B cell (primary cell): ENCODE results near the gene TNPO2. TPM values are rescaled to one million over a fixed set of nuclear protein-coding genes. Genes with fewer than 3 reads are reported as not detected.

Experiments
- ATAC-seq: fragments of 200-7000 bp; cut with Tn5 transposase; one replicate; pipeline ENCODE4 v1.10.0; 2021; ENCODE audit warnings: low read depth, mild to moderate bottlenecking, moderate number of reproducible peaks, moderate library complexity
- CTCF ChIA-PET: fragments of 350-600 bp; sonication (Branson Sonifier 250); formaldehyde crosslinking; loops from one replicate; lab custom pipeline; 2021; ENCODE audit warnings: antibody characterized with exemption, inconsistent platforms; lab: Charles Lee
- POLR2A ChIA-PET: fragments of 350-600 bp; sonication (Branson Sonifier 250); formaldehyde crosslinking; loops from one replicate; lab custom pipeline; 2021; ENCODE audit warnings: antibody characterized with exemption; lab: Charles Lee
- DNase-seq: peaks from one replicate; pipeline ENCODE4 v3.0.0; 2013
- H2AFZ ChIP-seq: 2 replicates; pipeline ENCODE4 v1.6.1; 2012; ENCODE audit warnings: mild to moderate bottlenecking, low read depth, low read length; ENCODE audit not compliant: insufficient read depth, poor library complexity, severe bottlenecking
- H3K27ac ChIP-seq, 2 donors: 1 replicate in 1 of 2; 2 replicates in 1 of 2; pipeline ENCODE4 v1.5.1; 2012 to 2013; ENCODE audit warnings: low read length in 2 of 2, mild to moderate bottlenecking in 2 of 2, moderate library complexity in 1 of 2
- H3K27me3 ChIP-seq, 4 experiments: fragments of 200-600 bp in 1 of 4; sonication (generic) in 1 of 4; replicated peaks in 1 of 4; 1 replicate in 2 of 4; 2 replicates in 2 of 4; pipeline versions ENCODE4 v1.6.1 to v1.7.0; 2013 to 2016; ENCODE audit warnings: low read length in 3 of 4, mild to moderate bottlenecking in 2 of 4, mixed read lengths in 1 of 4, moderate library complexity in 1 of 4; ENCODE audit not compliant: insufficient read depth in 4 of 4, control insufficient read depth in 3 of 4; ENCODE audit errors: control extremely low read depth in 1 of 4
- H3K36me3 ChIP-seq, 2 experiments: replicated peaks in 1 of 2; 1 replicate in 1 of 2; 2 replicates in 1 of 2; pipeline versions ENCODE4 v1.6.1 to v1.7.1; 2013; ENCODE audit warnings: low read length in 1 of 2; ENCODE audit not compliant: insufficient read depth in 2 of 2, control insufficient read depth in 1 of 2; ENCODE audit errors: control extremely low read depth in 1 of 2, extremely low read depth in 1 of 2
- H3K4me1 ChIP-seq, 2 donors: fragments of 200-600 bp in 1 of 2; sonication (generic) in 1 of 2; 1 replicate in 1 of 2; 2 replicates in 1 of 2; pipeline versions ENCODE4 v1.5.1 to v1.6.1; 2013 to 2017; ENCODE audit warnings: low read length in 2 of 2; ENCODE audit not compliant: control insufficient read depth in 2 of 2, insufficient read depth in 2 of 2
- H3K4me2 ChIP-seq: replicated peaks from 2 replicates; pipeline ENCODE3; 2012; ENCODE audit warnings: mild to moderate bottlenecking, low read depth, low read length; ENCODE audit not compliant: poor library complexity, severe bottlenecking
- H3K4me3 ChIP-seq, 5 experiments: fragments of 200-600 bp in 1 of 5; sonication (generic) in 1 of 5; 1 replicate in 3 of 5; 2 replicates in 2 of 5; pipeline versions ENCODE4 v1.5.1 to v1.7.0; 2011 to 2016; ENCODE audit warnings: low read length in 4 of 5, mild to moderate bottlenecking in 4 of 5, low read depth in 2 of 5, control low read depth in 1 of 5, moderate library complexity in 1 of 5; ENCODE audit not compliant: insufficient read depth in 1 of 5; ENCODE audit errors: control extremely low read depth in 1 of 5, extremely low read depth in 1 of 5
- H3K79me2 ChIP-seq: fragments of 200-600 bp; sonication (generic); one replicate; pipeline ENCODE4 v1.6.0; 2016; ENCODE audit warnings: low read length; ENCODE audit not compliant: control insufficient read depth, insufficient read depth
- H3K9ac ChIP-seq: fragments of 200-600 bp; sonication (generic); 2 replicates; pipeline ENCODE4 v1.6.1; 2017; ENCODE audit warnings: mild to moderate bottlenecking, low read length, moderate library complexity
- H3K9me3 ChIP-seq, 3 donors: one replicate each; pipeline versions ENCODE4 v1.6.1 to v1.7.1; 2013; ENCODE audit warnings: low read length in 2 of 3; ENCODE audit not compliant: control insufficient read depth in 2 of 3, insufficient read depth in 1 of 3; ENCODE audit errors: control extremely low read depth in 1 of 3
- H4K20me1 ChIP-seq: 2 replicates; pipeline ENCODE4 v1.6.0; 2012; ENCODE audit warnings: mild to moderate bottlenecking, low read length; ENCODE audit not compliant: insufficient read depth, control insufficient read depth, poor library complexity, severe bottlenecking
- H3K27ac Mint-ChIP-seq: one replicate; pipeline ENCODE4 v1.8.0; 2021; ENCODE audit warnings: mixed read lengths
- H3K27me3 Mint-ChIP-seq: one replicate; pipeline ENCODE4 v1.8.0; 2021; ENCODE audit warnings: mixed read lengths
- H3K4me1 Mint-ChIP-seq: one replicate; pipeline ENCODE4 v1.8.0; 2021; ENCODE audit warnings: mixed read lengths
- H3K4me3 Mint-ChIP-seq: one replicate; pipeline ENCODE4 v1.8.0; 2021; ENCODE audit warnings: mixed read lengths
- H3K9me3 Mint-ChIP-seq: one replicate; pipeline ENCODE4 v1.8.0; 2022; ENCODE audit warnings: mixed read lengths; ENCODE audit not compliant: insufficient read depth
- EZH2 ChIP-seq: IDR thresholded peaks from 2 replicates; pipeline ENCODE4 v1.6.1; 2012; ENCODE audit warnings: borderline replicate concordance, low read depth, mild to moderate bottlenecking, moderate library complexity, low read length; ENCODE audit not compliant: insufficient read depth, poor library complexity, severe bottlenecking
- WGBS: methylation state at CpG from one replicate; pipeline ENCODE4 v1.1.5; 2013; ENCODE audit warnings: missing lambda C conversion rate; ENCODE audit not compliant: insufficient coverage; 5-methylcytosine and 5-hydroxymethylcytosine counted together
- intact Hi-C: fragments of 100-400 bp; cut with micrococcal nuclease; formaldehyde crosslinking; loops from one replicate; pipeline ENCODE4 v1.10.0; 2022
- polyA plus RNA-seq: library from polyadenylated mRNA; depleted of rRNA; stranded (reverse); fragments of >200 nt; gene quantifications from 2 replicates; pipeline ENCODE4 v1.2.3, GENCODE V29; 2012
- total RNA-seq, 2 donors: library from RNA; stranded (reverse); fragments of 120-200 nt in 1 of 2; gene quantifications; 1 replicate in 1 of 2; 2 replicates in 1 of 2; pipeline versions ENCODE4 v1.2.3 to v1.2.4, GENCODE V29; 2013 to 2022
- TF ChIP-seq, protein P1 (sequence below): fragments of 200-600 bp; IDR thresholded peaks from one replicate; pipeline ENCODE4 v1.8.0; 2022; ENCODE audit warnings: antibody characterized with exemption, mild to moderate bottlenecking

TNPO2 gene
- total and polyA plus RNA-seq, 2 donors (not counting 1 experiment from before 2014, with no cell fraction given): 73.7 to 85.6 TPM

DNA sequence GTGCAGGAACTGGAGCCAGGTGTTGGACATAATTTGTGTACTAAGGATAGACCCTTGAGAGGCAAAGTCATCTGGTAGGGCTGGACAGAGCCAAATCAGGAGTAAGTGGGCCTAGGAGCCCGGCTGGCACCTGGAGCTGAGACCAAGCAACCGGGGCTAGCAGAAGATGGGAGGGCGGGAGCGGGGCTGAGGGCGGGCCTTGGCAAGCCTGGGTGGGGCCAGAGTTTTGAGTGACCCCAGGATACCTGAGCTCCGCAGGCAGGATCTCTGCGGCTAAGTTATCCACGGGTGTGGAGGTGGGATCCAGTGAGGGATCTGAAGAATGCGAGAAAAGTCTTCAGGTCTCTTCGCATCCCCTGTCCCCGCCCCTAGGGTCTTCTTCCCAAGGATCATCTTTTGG lies 43.4 kb upstream of the TNPO2 start:
- Histone ChIP-seq H3K9ac (no peak overlapping the region), H3K79me2 (no peaks in the 10 kb centered on the region), H3K27ac (no peak overlapping the region), H3K36me3 (peaks cover 0 to 5% of the 10 kb centered on the region in 2 experiments), H3K27me3 (no peaks in the 10 kb centered on the region), H3K4me1 (peaks cover 6 to 8% of the 10 kb centered on the region in 2 donors), H3K4me2 (no peak overlapping the region), H4K20me1 (no peaks in the 10 kb centered on the region), H3K9me3 (peaks cover 0 to 7% (median 0%) of the 10 kb centered on the region in 3 donors), H2AFZ (no peak overlapping the region), H3K4me3 (no peak overlapping the region)
- ChIA-PET POLR2A (interaction anchor here (0.6 to 2.3 kb wide), 3 partner anchors 25 to 135 kb away, joined by 4 to 8 read pairs (median 5); no protein-coding TSS in a partner anchor), CTCF (interaction anchor here (1.0 to 27.9 kb wide), 12 partner anchors 9 to 115 kb away, joined by 3 to 1147 read pairs (median 8); partner anchors contain the start of genes DNASE2, GET3, HOOK2 and JUNB)
- Mint-ChIP-seq H3K4me3 (no peak overlapping the region), H3K9me3 (no peaks in the 10 kb centered on the region), H3K27ac (no peak overlapping the region), H3K27me3 (no peaks in the 10 kb centered on the region), H3K4me1 (peaks cover 10% of the 10 kb centered on the region)
- DNase-seq (no peak), ATAC-seq (no peak)
- intact Hi-C loops: no loop called here
- TF ChIP-seq EZH2: no peak
- TF ChIP-seq, protein P1, sequence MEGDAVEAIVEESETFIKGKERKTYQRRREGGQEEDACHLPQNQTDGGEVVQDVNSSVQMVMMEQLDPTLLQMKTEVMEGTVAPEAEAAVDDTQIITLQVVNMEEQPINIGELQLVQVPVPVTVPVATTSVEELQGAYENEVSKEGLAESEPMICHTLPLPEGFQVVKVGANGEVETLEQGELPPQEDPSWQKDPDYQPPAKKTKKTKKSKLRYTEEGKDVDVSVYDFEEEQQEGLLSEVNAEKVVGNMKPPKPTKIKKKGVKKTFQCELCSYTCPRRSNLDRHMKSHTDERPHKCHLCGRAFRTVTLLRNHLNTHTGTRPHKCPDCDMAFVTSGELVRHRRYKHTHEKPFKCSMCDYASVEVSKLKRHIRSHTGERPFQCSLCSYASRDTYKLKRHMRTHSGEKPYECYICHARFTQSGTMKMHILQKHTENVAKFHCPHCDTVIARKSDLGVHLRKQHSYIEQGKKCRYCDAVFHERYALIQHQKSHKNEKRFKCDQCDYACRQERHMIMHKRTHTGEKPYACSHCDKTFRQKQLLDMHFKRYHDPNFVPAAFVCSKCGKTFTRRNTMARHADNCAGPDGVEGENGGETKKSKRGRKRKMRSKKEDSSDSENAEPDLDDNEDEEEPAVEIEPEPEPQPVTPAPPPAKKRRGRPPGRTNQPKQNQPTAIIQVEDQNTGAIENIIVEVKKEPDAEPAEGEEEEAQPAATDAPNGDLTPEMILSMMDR: no peak
- 96% methylated on average over 11 of the region's 11 CpGs for WGBS

DNA sequence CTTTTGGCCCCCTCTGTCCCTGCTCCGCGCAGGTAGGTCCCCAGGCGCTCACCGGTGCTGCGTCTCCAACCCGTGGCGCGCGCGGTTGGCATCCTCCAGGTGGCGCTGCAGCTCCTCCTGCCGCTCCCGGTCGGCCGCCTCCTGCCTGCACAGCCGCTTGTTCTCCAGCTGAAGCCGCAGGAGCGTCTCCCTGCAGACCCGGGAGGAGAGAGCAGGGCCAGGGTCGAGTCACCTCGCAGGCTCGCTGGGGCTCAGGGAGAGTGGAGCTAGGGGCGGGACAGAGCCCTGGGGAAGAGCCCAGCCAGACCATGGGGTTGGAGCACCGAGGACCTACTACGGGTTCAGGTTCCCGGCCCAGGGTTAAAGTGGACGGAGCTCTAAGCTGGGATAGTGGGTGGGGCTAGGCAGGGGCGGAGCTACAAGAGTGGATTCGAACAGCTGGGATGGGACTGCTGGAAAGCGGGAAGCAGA lies 42.4 kb upstream of the TNPO2 start:
- TF ChIP-seq, protein P1: peak; percentile 90
- TF ChIP-seq EZH2: no peak
- Histone ChIP-seq H3K9ac (no peak overlapping the region), H3K27me3 (no peaks in the 10 kb centered on the region), H3K79me2 (no peaks in the 10 kb centered on the region), H3K4me1 (peaks cover 6 to 8% of the 10 kb centered on the region in 2 donors), H3K36me3 (peaks cover 0 to 5% of the 10 kb centered on the region in 2 experiments), H2AFZ (peak overlapping the region; percentile 55), H3K4me3 (no peak overlapping the region), H3K4me2 (peak overlapping the region; percentile 67), H3K9me3 (peaks cover 0 to 7% (median 0%) of the 10 kb centered on the region in 3 donors), H3K27ac (no peak overlapping the region), H4K20me1 (no peaks in the 10 kb centered on the region)
- ChIA-PET CTCF (interaction anchor here (0.6 to 27.9 kb wide), 29 partner anchors 9 to 422 kb away, joined by 3 to 1147 read pairs (median 4); partner anchors contain the start of genes DNASE2, FARSA, GCDH and GET3), POLR2A (interaction anchor here (0.5 to 2.3 kb wide), 6 partner anchors 22 to 184 kb away, joined by 3 to 8 read pairs (median 4); no protein-coding TSS in a partner anchor)
- Mint-ChIP-seq H3K27ac (no peak overlapping the region), H3K9me3 (no peaks in the 10 kb centered on the region), H3K4me1 (peaks cover 10% of the 10 kb centered on the region), H3K4me3 (no peak overlapping the region), H3K27me3 (no peaks in the 10 kb centered on the region)
- intact Hi-C loops: loop anchor here (1.0 kb wide), 2 partner anchors 30 to 81 kb away; no protein-coding TSS in a partner anchor
- ATAC-seq (peak; percentile 65), DNase-seq (peak; percentile 87)
- WGBS: 3% methylated on average over 30 of the region's 30 CpGs
